ENCODE measurements around the gene CDYL. TPM values are rescaled to one million over a fixed set of nuclear protein-coding genes. Genes with fewer than 3 reads are reported as not detected.

Gene CDYL
- polyA plus RNA-seq, 3 donors: 2.9 to 21.2 (median 4.2) TPM

DNA sequence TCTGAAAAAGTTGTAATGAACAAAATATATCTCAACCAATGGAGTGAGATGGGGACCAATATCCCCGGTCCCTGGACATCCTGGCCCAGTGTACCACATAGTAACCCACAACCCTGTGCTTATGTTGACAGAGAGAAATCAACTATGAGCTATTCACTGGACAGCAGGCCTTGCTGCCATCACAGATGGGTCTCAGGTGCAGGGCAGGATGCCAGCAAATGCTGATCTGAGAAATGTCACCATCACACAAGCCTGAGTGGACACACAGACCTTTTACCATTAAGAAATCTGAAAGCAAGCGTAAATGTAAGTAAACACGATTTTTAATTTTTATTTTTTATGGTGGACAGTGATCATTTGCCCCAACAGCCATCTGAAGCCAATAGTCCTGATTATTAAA is 218.5 kb downstream of the CDYL start:
- no peaks in the 10 kb centered on the region for H3K79me2 ChIP-seq (ENCODE audit: insufficient read depth, low read length)
- H3K4me1 Mint-ChIP-seq: no peaks in the 10 kb centered on the region
- no peaks in the 10 kb centered on the region for H3K4me1 ChIP-seq (ENCODE audit: control insufficient read depth in 1 of 2, insufficient read depth in 2 of 2, low read length in 2 of 2)
- no peak overlapping the region for H3K27ac Mint-ChIP-seq
- peaks cover 16 to 37% of the 10 kb centered on the region in 2 donors for H3K36me3 ChIP-seq (replicated peaks in 1 of 2; ENCODE audit: control insufficient read depth in 1 of 2, insufficient read depth in 2 of 2, low read length in 2 of 2)
- H3K27ac ChIP-seq (ENCODE audit: low read depth in 1 of 2, low read length in 2 of 2): no peak overlapping the region
- no peaks in the 10 kb centered on the region for H3K27me3 Mint-ChIP-seq (ENCODE audit: low read depth in 3 of 3)
- TF ChIP-seq, protein P1, sequence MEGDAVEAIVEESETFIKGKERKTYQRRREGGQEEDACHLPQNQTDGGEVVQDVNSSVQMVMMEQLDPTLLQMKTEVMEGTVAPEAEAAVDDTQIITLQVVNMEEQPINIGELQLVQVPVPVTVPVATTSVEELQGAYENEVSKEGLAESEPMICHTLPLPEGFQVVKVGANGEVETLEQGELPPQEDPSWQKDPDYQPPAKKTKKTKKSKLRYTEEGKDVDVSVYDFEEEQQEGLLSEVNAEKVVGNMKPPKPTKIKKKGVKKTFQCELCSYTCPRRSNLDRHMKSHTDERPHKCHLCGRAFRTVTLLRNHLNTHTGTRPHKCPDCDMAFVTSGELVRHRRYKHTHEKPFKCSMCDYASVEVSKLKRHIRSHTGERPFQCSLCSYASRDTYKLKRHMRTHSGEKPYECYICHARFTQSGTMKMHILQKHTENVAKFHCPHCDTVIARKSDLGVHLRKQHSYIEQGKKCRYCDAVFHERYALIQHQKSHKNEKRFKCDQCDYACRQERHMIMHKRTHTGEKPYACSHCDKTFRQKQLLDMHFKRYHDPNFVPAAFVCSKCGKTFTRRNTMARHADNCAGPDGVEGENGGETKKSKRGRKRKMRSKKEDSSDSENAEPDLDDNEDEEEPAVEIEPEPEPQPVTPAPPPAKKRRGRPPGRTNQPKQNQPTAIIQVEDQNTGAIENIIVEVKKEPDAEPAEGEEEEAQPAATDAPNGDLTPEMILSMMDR (IDR thresholded peaks at IDR 0.05): no peak
- no peaks in the 10 kb centered on the region for H3K27me3 ChIP-seq (ENCODE audit: control insufficient read depth in 2 of 2, insufficient read depth in 2 of 2, low read length in 2 of 2)
- intact Hi-C loops (cut with micrococcal nuclease): no loop called here
- H3K9ac ChIP-seq (ENCODE audit: insufficient read depth, low read length, poor library complexity, severe bottlenecking): no peak overlapping the region
- H3K4me3 ChIP-seq (replicated peaks in 1 of 3; ENCODE audit: low read depth in 2 of 3, low read length in 3 of 3): no peak overlapping the region
- no CpG with 5 or more reads among the region's 3 CpGs for WGBS (ENCODE audit: insufficient coverage)
- no peak overlapping the region for H3K4me2 ChIP-seq (replicated peaks; ENCODE audit: extremely low read depth, low read length, poor library complexity, severe bottlenecking)
- H3K9me3 ChIP-seq (replicated peaks in 1 of 2; ENCODE audit: control insufficient read depth in 1 of 2, insufficient read depth in 1 of 2, low read length in 2 of 2): no peaks in the 10 kb centered on the region
- no peaks in the 10 kb centered on the region for H4K20me1 ChIP-seq (ENCODE audit: insufficient read depth, low read length)
- no peak overlapping the region for H2AFZ ChIP-seq (ENCODE audit: insufficient read depth, low read depth, low read length, poor library complexity, severe bottlenecking)
- peaks cover 0 to 3% (median 0%) of the 10 kb centered on the region in 7 donors for H3K9me3 Mint-ChIP-seq
- no peak overlapping the region for H3K4me3 Mint-ChIP-seq
- DNase-seq: no peak
- peaks cover 42 to 44% of the 10 kb centered on the region in 2 donors for H3K36me3 Mint-ChIP-seq

DNA sequence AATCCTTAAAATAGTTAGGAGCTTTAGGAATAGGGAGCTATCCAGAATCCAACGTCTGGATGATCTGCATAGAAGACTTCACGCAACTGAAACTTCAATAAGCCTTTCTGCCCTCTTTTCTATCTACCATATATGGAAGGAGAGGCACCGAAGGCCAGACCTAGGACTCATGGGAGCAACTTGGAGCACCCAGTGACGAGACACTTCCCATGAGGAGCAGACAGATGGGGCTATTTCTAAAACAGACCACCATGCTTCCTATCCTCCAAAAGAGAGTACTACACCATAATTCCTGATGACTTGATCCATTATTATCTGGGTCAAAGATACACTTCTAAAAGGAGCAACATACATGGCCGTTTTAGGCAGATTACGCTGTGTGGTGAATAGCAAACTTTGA is 221.7 kb downstream of the CDYL start:
- Mint-ChIP-seq H3K27ac (peak overlapping the region in 1 of 7 donors; percentile 13), H3K27me3 (ENCODE audit: low read depth in 3 of 3) (no peaks in the 10 kb centered on the region), H3K4me1 (no peaks in the 10 kb centered on the region), H3K4me3 (no peak overlapping the region), H3K36me3 (peaks cover 43 to 53% of the 10 kb centered on the region in 2 donors), H3K9me3 (peaks cover 0 to 2% (median 0%) of the 10 kb centered on the region in 7 donors)
- Histone ChIP-seq H3K79me2 (ENCODE audit: insufficient read depth, low read length) (no peaks in the 10 kb centered on the region), H3K9ac (ENCODE audit: insufficient read depth, low read length, poor library complexity, severe bottlenecking) (no peak overlapping the region), H3K4me1 (ENCODE audit: control insufficient read depth in 1 of 2, insufficient read depth in 2 of 2, low read length in 2 of 2) (peaks cover under 1% of the 10 kb centered on the region in 2 donors), H3K4me3 (replicated peaks in 1 of 3; ENCODE audit: low read depth in 2 of 3, low read length in 3 of 3) (no peak overlapping the region), H3K27ac (ENCODE audit: low read depth in 1 of 2, low read length in 2 of 2) (no peak overlapping the region), H3K4me2 (replicated peaks; ENCODE audit: extremely low read depth, low read length, poor library complexity, severe bottlenecking) (no peak overlapping the region), H3K27me3 (ENCODE audit: control insufficient read depth in 2 of 2, insufficient read depth in 2 of 2, low read length in 2 of 2) (no peaks in the 10 kb centered on the region), H4K20me1 (ENCODE audit: insufficient read depth, low read length) (no peaks in the 10 kb centered on the region), H3K36me3 (replicated peaks in 1 of 2; ENCODE audit: control insufficient read depth in 1 of 2, insufficient read depth in 2 of 2, low read length in 2 of 2) (peaks cover 16 to 46% of the 10 kb centered on the region in 2 donors), H2AFZ (ENCODE audit: insufficient read depth, low read depth, low read length, poor library complexity, severe bottlenecking) (no peak overlapping the region), H3K9me3 (replicated peaks in 1 of 2; ENCODE audit: control insufficient read depth in 1 of 2, insufficient read depth in 1 of 2, low read length in 2 of 2) (no peaks in the 10 kb centered on the region)
- WGBS (ENCODE audit: insufficient coverage): 100% methylated on average over 1 of the region's 6 CpGs
- TF ChIP-seq, protein P1 (IDR thresholded peaks at IDR 0.05): no peak
- DNase-seq: no peak
- intact Hi-C loops (cut with micrococcal nuclease): no loop called here
